K562 (cell line): ENCODE data around the gene OXNAD1. TPM values are rescaled to one million over a fixed set of nuclear protein-coding genes. Genes with fewer than 3 reads are reported as not detected.
A peak's percentile ranks its signal among the peaks of the same experiment; 100 is the strongest.

ENCODE experiments used
- ATAC-seq: fragments of 200-7000 bp; cut with Tn5 transposase; 3 replicates; pipeline ENCODE4 v1.9.1; 2020; ENCODE audit warnings: moderate library complexity
- BruUV-seq: library from RNA; stranded (reverse); fragments of 400-500 nt; replicated peaks from 2 replicates; lab custom pipeline; 2021; lab: Mats Ljungman, UMichigan
- CTCF ChIA-PET: fragments of 300-600 bp; formaldehyde crosslinking; extraction: SDS; loops from one replicate; lab custom pipeline; 2021; ENCODE audit warnings: low intra/inter-chr PET ratio; lab: Yijun Ruan, JAX
- POLR2A ChIA-PET: fragments of 300-600, 350-650 bp; sonication (Branson Sonifier 250); formaldehyde crosslinking; extraction: SDS; loops from one replicate; lab custom pipeline; 2021; ENCODE audit warnings: antibody characterized with exemption, inconsistent platforms; lab: Yijun Ruan, JAX
- DNase-seq, 4 experiments: peaks; one replicate each; pipeline versions ENCODE4 v3.0.0 to v3.0.0-alpha.2; 2011 to 2018; ENCODE audit warnings: low spot score in 3 of 4, mixed read lengths in 3 of 4; ENCODE audit errors: extremely low read depth in 1 of 4
- FAIRE-seq: peaks from 2 replicates; lab custom pipeline; 2011; peaks lifted over from hg19 to GRCh38; lab: Jason Lieb, UNC
- H2AFZ ChIP-seq: 2 replicates; pipeline ENCODE4 v1.6.0; 2011; ENCODE audit warnings: low read depth, low read length, control low read depth, inconsistent platforms
- H3K27ac ChIP-seq: fragments of 200-600 bp; 3 replicates; pipeline ENCODE4 v1.8.0; 2011; ENCODE audit warnings: low read depth, mild to moderate bottlenecking, control low read depth, inconsistent platforms, low read length, moderate library complexity, mixed read lengths; ENCODE audit errors: extremely low read depth
- H3K27me3 ChIP-seq, 2 experiments: fragments of 300-600 bp in 1 of 2; 2 replicates in 1 of 2; 3 replicates in 1 of 2; pipeline versions ENCODE4 v1.6.0 to v1.8.0; 2011; ENCODE audit warnings: inconsistent platforms in 2 of 2, low read length in 2 of 2, mild to moderate bottlenecking in 1 of 2, mixed read lengths in 1 of 2, moderate library complexity in 1 of 2; ENCODE audit not compliant: control insufficient read depth in 2 of 2, insufficient read depth in 2 of 2
- H3K36me3 ChIP-seq: fragments of 300-600 bp; 3 replicates; pipeline ENCODE4 v1.8.0; 2011; ENCODE audit warnings: mild to moderate bottlenecking, low read length, inconsistent platforms; ENCODE audit not compliant: control insufficient read depth, insufficient read depth
- H3K4me1 ChIP-seq, 2 experiments: fragments of 200-600 bp in 1 of 2; replicated peaks in 1 of 2; 2 replicates in 1 of 2; 3 replicates in 1 of 2; pipeline versions ENCODE4 v1.5.1 to v1.8.0; 2011; ENCODE audit warnings: inconsistent platforms in 2 of 2, low read length in 2 of 2, mild to moderate bottlenecking in 1 of 2, mixed read lengths in 1 of 2, moderate library complexity in 1 of 2; ENCODE audit not compliant: control insufficient read depth in 2 of 2, insufficient read depth in 2 of 2
- H3K4me2 ChIP-seq: 2 replicates; pipeline ENCODE4 v1.6.1; 2011; ENCODE audit warnings: low read length, control low read depth, inconsistent platforms, mixed read lengths; ENCODE audit not compliant: insufficient read depth
- H3K4me3 ChIP-seq: fragments of 200-600 bp; sonication (generic), shearing (Covaris generic); 2 replicates; pipeline ENCODE4 v1.5.1; 2016; ENCODE audit warnings: control low read depth, inconsistent platforms
- H3K79me2 ChIP-seq: fragments of 200-600 bp; 3 replicates; pipeline ENCODE4 v1.8.0; 2011; ENCODE audit warnings: low read length, inconsistent platforms; ENCODE audit not compliant: control insufficient read depth, insufficient read depth
- H3K9ac ChIP-seq, 2 experiments: 2 replicates each; pipeline versions ENCODE4 v1.6.0 to v1.6.1; 2011; ENCODE audit warnings: low read depth in 2 of 2, low read length in 2 of 2, control low read depth in 1 of 2, inconsistent platforms in 1 of 2, mild to moderate bottlenecking in 1 of 2, mixed read lengths in 1 of 2; ENCODE audit not compliant: insufficient read depth in 1 of 2
- H3K9me1 ChIP-seq: one replicate; pipeline ENCODE4 v1.6.0; 2011; ENCODE audit warnings: inconsistent platforms, mild to moderate bottlenecking, low read length, moderate library complexity; ENCODE audit not compliant: control insufficient read depth, insufficient read depth
- H3K9me3 ChIP-seq: replicated peaks from 2 replicates; pipeline ENCODE4 v1.5.1; 2011; ENCODE audit warnings: low read depth, low read length, inconsistent platforms; ENCODE audit not compliant: control insufficient read depth, insufficient read depth
- H4K20me1 ChIP-seq: replicated peaks from 2 replicates; pipeline ENCODE4 v1.6.1; 2011; ENCODE audit warnings: low read length, inconsistent platforms, mixed read lengths; ENCODE audit not compliant: control insufficient read depth, insufficient read depth
- BHLHE40 ChIP-seq: IDR thresholded peaks from 2 replicates; pipeline ENCODE4 v1.6.1; 2011; ENCODE audit warnings: low read length, improper control_type of control experiment
- JUND ChIP-seq, 2 experiments: IDR thresholded peaks; 2 replicates in 1 of 2; 3 replicates in 1 of 2; pipeline ENCODE4 v1.6.1; 2011; ENCODE audit warnings: borderline replicate concordance in 2 of 2, low read depth in 2 of 2, low read length in 2 of 2, improper control_type of control experiment in 1 of 2, missing biosample characterization in 1 of 2, missing genetic modification characterization in 1 of 2, missing genetic modification reagents in 1 of 2
- NFIC ChIP-seq: fragments of 450-650 bp; IDR thresholded peaks from 2 replicates; pipeline ENCODE4 v1.6.1; 2017; ENCODE audit warnings: mild to moderate bottlenecking, inconsistent platforms
- NRF1 ChIP-seq, 2 experiments: fragments of 450-650 bp; IDR thresholded peaks in 1 of 2; conservative IDR thresholded peaks in 1 of 2; 2 replicates each; pipeline ENCODE4 v1.6.1; 2014; ENCODE audit warnings: mild to moderate bottlenecking in 2 of 2
- TSHZ1 ChIP-seq: fragments of 250-450 bp; sonication (Bioruptor Pico); IDR thresholded peaks from 2 replicates; pipeline ENCODE4 v1.4.0; 2020; ENCODE audit warnings: mild to moderate bottlenecking, moderate library complexity
- WGBS: fragments of 100-300 bp; shearing (Covaris generic); methylation state at CpG from one replicate; pipeline ENCODE4 v1.1.6; 2016; ENCODE audit warnings: low coverage, mixed read lengths; ENCODE audit not compliant: insufficient coverage; ENCODE audit errors: missing lambda C conversion rate; 5-methylcytosine and 5-hydroxymethylcytosine counted together
- in situ Hi-C: fragments of 300-500 bp; cut with MboI; formaldehyde crosslinking; loops from 4 replicates; pipeline ENCODE4 v1.15.0; 2018; ENCODE audit warnings: inconsistent platforms, mixed read lengths
- intact Hi-C: fragments of 100-400 bp; cut with micrococcal nuclease; formaldehyde crosslinking; loops from 2 replicates; pipeline ENCODE4 v1.14.2; 2022
- polyA plus RNA-seq, 8 experiments: library from polyadenylated mRNA; depleted of rRNA in 4 of 8; stranded (reverse) in 5 of 8; unstranded in 3 of 8; fragments of >200 nt; fragmentation: Nextera tagmentation in 2 of 8; fragmentation: Illumina TruSeq in 1 of 8; extraction: Ambion mirVana in 2 of 8; extraction: Trizol in 1 of 8; gene quantifications; 2 replicates each; pipeline versions ENCODE4 v1.2.1 to v1.2.3, GENCODE V29; 2011 to 2014; ENCODE audit warnings: inconsistent platforms in 1 of 8, missing spikeins in 1 of 8
- total RNA-seq, 7 experiments: library from RNA; depleted of rRNA in 6 of 7; stranded (reverse); fragments of >200 nt in 6 of 7; fragmentation: Illumina TruSeq in 2 of 7; extraction: Trizol in 2 of 7; gene quantifications; 2 replicates each; pipeline versions ENCODE4 v1.2.1 to v1.2.3, GENCODE V29; 2011 to 2021; ENCODE audit warnings: low replicate concordance in 1 of 7

OXNAD1 gene
- total and polyA plus RNA-seq, 9 of the 15 experiments (the other 6 are each of a cell fraction or from before 2014, with no cell fraction given): 12.8 to 44.4 (median 41.1) TPM

GRCh38 chr3:16264708-16265454, at the start of gene OXNAD1, which contains the start of gene DPH3 (continued):
- TF ChIP-seq JUND (IDR thresholded peaks at IDR 0.05; ENCODE audit: borderline replicate concordance, low read depth, low read length): peak; percentile 71
- peak; percentile 66; the same call in 2 of the 3 replicates for TF ChIP-seq JUND (tag; IDR thresholded peaks at IDR 0.05; ENCODE audit: borderline replicate concordance, low read depth, low read length)
- TF ChIP-seq, all 486 proteins: peak for 188

- no peak overlapping the region for H3K9ac ChIP-seq
- H3K27ac ChIP-seq: no peak overlapping the region
- H3K9me1 ChIP-seq: no peaks in the 10 kb centered on the region
- H3K36me3 ChIP-seq: no peaks in the 10 kb centered on the region
- DNase-seq: no peak
- H3K4me2 ChIP-seq: no peak overlapping the region
- H3K4me1 ChIP-seq: no peaks in the 10 kb centered on the region
- TF ChIP-seq NRF1 (conservative IDR thresholded peaks at IDR 0.05 in 1 of 2, IDR thresholded peaks at IDR 0.05 in 1 of 2): peak; percentile 65 to 71
- TF ChIP-seq TSHZ1 (CRISPR knock-in tag): no peak
- peak; percentile 80 for TF ChIP-seq NFIC
- peak; percentile 42; the same call in 1 of the 2 replicates for TF ChIP-seq BHLHE40
- H3K27me3 ChIP-seq: peaks cover 7 to 41% of the 10 kb centered on the region in 2 experiments
- no peaks in the 10 kb centered on the region for H3K79me2 ChIP-seq
- no peaks in the 10 kb centered on the region for H4K20me1 ChIP-seq
- no TSS peak for BruUV-seq
- ChIA-PET POLR2A (interaction anchor here (0.6 to 1.4 kb wide), 3 partner anchors 9 to 37 kb away, joined by 3 read pairs; no protein-coding TSS in a partner anchor), CTCF (no interaction called here)
- H3K9me3 ChIP-seq: no peaks in the 10 kb centered on the region
- intact Hi-C loops (no loop called here), in situ Hi-C loops (no loop called here)
- no peak overlapping the region for H3K4me3 ChIP-seq
- WGBS: 33% methylated on average over 16 of the region's 17 CpGs
- ATAC-seq: no peak
- H2AFZ ChIP-seq: no peak overlapping the region
- no peak for FAIRE-seq
Measured at GRCh38 chr3:16216373-16216935, 48.6 kb upstream of the OXNAD1 start.
